ENCODE results near the gene HEXIM1. TPM values are rescaled to one million over a fixed set of nuclear protein-coding genes. Genes with fewer than 3 reads are reported as not detected.

HEXIM1 gene
- total RNA-seq, 2 experiments from 2014 or later: 50.5 to 50.9 TPM

DNA sequence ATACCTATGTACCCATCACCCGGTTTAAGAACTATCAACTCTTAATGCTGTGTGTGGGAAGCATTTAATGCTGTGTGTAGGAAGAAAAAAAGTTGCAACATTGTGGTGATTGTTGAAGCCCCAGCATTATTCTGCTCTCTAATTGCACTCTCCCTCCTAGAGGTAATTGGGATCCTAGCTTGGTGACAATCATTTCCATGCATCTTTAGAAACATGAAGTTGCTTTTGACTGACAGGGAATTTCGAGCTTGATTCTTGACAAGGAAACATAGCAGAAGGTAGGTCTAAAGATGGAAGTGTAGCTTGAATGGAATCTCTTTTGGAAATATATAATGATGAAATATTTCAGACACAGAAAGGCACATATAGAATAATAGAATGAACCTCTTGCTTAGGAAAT lies 40.7 kb downstream of the HEXIM1 start:
- ChIA-PET POLR2A (interaction anchor here (1.1 kb wide), 1 partner anchor 32 kb away, joined by 3 read pairs; no protein-coding TSS in a partner anchor), CTCF (interaction anchor here (1.8 to 2.3 kb wide), 3 partner anchors 9 to 88 kb away, joined by 6 to 9 read pairs (median 8); partner anchors contain the start of gene ACBD4)
- no peak for DNase-seq
- Histone ChIP-seq H3K27me3 (ENCODE audit: control insufficient read depth in 1 of 2, insufficient read depth in 2 of 2, low read length in 2 of 2) (no peaks in the 10 kb centered on the region), H3K4me1 (ENCODE audit: insufficient read depth, low read length) (no peaks in the 10 kb centered on the region), H3K4me3 (ENCODE audit: low read length) (no peak overlapping the region), H3K9me3 (ENCODE audit: control insufficient read depth in 1 of 2, insufficient read depth in 1 of 2, low read length in 2 of 2) (no peaks in the 10 kb centered on the region), H3K27ac (ENCODE audit: low read depth in 1 of 2, low read length in 2 of 2) (no peak overlapping the region), H3K36me3 (ENCODE audit: insufficient read depth, low read length) (no peaks in the 10 kb centered on the region)
- intact Hi-C loops (cut with DNase I, micrococcal nuclease): no loop called here
- Mint-ChIP-seq H3K9me3 (no peaks in the 10 kb centered on the region), H3K27ac (no peak overlapping the region), H3K4me1 (ENCODE audit: low read depth) (no peaks in the 10 kb centered on the region), H3K36me3 (ENCODE audit: low read depth) (no peaks in the 10 kb centered on the region), H3K27me3 (no peaks in the 10 kb centered on the region), H3K4me3 (no peak overlapping the region)
- ATAC-seq (ENCODE audit: poor library complexity): no peak
- TF ChIP-seq CTCF (IDR thresholded peaks at IDR 0.05): no peak

GRCh38 chr17:45190503-45191255 lies 42.4 kb downstream of the HEXIM1 start:
- no peaks in the 10 kb centered on the region for H3K4me1 Mint-ChIP-seq (ENCODE audit: low read depth)
- intact Hi-C loops (cut with DNase I, micrococcal nuclease): loop anchor here (10.0 kb wide), 2 partner anchors 266 to 276 kb away; partner anchors contain the start of gene GFAP (in 1 of the 2)
- no peaks in the 10 kb centered on the region for H3K9me3 ChIP-seq (ENCODE audit: control insufficient read depth in 1 of 2, insufficient read depth in 1 of 2, low read length in 2 of 2)
- H3K4me3 ChIP-seq (ENCODE audit: low read length): no peak overlapping the region
- no peak for DNase-seq
- no peak overlapping the region for H3K27ac ChIP-seq (ENCODE audit: low read depth in 1 of 2, low read length in 2 of 2)
- H3K4me1 ChIP-seq (ENCODE audit: insufficient read depth, low read length): no peaks in the 10 kb centered on the region
- H3K27me3 Mint-ChIP-seq: no peaks in the 10 kb centered on the region
- no peaks in the 10 kb centered on the region for H3K36me3 ChIP-seq (ENCODE audit: insufficient read depth, low read length)
- no peak for TF ChIP-seq CTCF (IDR thresholded peaks at IDR 0.05)
- no peak overlapping the region for H3K27ac Mint-ChIP-seq
- H3K27me3 ChIP-seq (ENCODE audit: control insufficient read depth in 1 of 2, insufficient read depth in 2 of 2, low read length in 2 of 2): no peaks in the 10 kb centered on the region
- POLR2A ChIA-PET: no interaction called here
- no peak overlapping the region for H3K4me3 Mint-ChIP-seq
- no peak for ATAC-seq (ENCODE audit: poor library complexity)
- no peaks in the 10 kb centered on the region for H3K9me3 Mint-ChIP-seq
- CTCF ChIA-PET: interaction anchor here (0.6 to 2.3 kb wide), 3 partner anchors 36 to 86 kb away, joined by 3 to 9 read pairs (median 6); partner anchors contain the start of gene ACBD4
- no peaks in the 10 kb centered on the region for H3K36me3 Mint-ChIP-seq (ENCODE audit: low read depth)

DNA sequence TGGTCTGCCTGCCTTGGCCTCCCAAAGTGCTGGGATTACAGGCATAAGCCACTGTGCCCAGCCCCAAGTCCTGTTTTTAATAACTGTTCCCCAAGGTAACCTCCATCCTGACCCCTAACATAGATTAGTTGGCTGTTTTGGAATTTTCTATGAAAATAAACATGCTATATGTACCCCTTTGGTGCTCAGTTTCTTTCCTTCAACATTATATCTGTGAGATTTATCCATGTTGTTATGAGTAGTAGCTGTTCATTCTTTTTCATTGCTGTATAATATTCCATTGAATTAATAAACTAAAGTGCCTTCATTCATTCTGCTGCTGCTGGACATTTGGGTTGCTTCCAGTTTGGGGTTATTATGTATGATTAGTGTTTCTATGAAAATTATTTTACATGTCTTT lies 47.1 kb downstream of the HEXIM1 start:
- no peak for TF ChIP-seq CTCF (IDR thresholded peaks at IDR 0.05)
- CTCF ChIA-PET: interaction anchor here (0.6 to 6.4 kb wide), 4 partner anchors 45 to 1404 kb away, joined by 3 to 79 read pairs (median 7); partner anchors contain the start of genes ACBD4 and HEXIM1
- no peaks in the 10 kb centered on the region for H3K36me3 Mint-ChIP-seq (ENCODE audit: low read depth)
- no peaks in the 10 kb centered on the region for H3K27me3 Mint-ChIP-seq
- Histone ChIP-seq H3K27me3 (ENCODE audit: control insufficient read depth in 1 of 2, insufficient read depth in 2 of 2, low read length in 2 of 2) (no peaks in the 10 kb centered on the region), H3K9me3 (ENCODE audit: control insufficient read depth in 1 of 2, insufficient read depth in 1 of 2, low read length in 2 of 2) (no peaks in the 10 kb centered on the region), H3K27ac (ENCODE audit: low read depth in 1 of 2, low read length in 2 of 2) (no peak overlapping the region), H3K4me1 (ENCODE audit: insufficient read depth, low read length) (peaks cover 8% of the 10 kb centered on the region), H3K4me3 (ENCODE audit: low read length) (no peak overlapping the region), H3K36me3 (ENCODE audit: insufficient read depth, low read length) (no peaks in the 10 kb centered on the region)
- peaks cover 3% of the 10 kb centered on the region for H3K4me1 Mint-ChIP-seq (ENCODE audit: low read depth)
- no peak overlapping the region for H3K27ac Mint-ChIP-seq
- DNase-seq (no peak), ATAC-seq (ENCODE audit: poor library complexity) (no peak)
- no peak overlapping the region for H3K4me3 Mint-ChIP-seq
- intact Hi-C loops (cut with DNase I, micrococcal nuclease): loop anchor here (5.0 to 10.0 kb wide), 4 partner anchors 33 to 418 kb away; partner anchors contain the start of genes GFAP (in 1 of the 2) and HEXIM2 (in 1 of the 2)
- POLR2A ChIA-PET: interaction anchor here (1.3 to 1.7 kb wide), 3 partner anchors 44 to 60 kb away, joined by 5 read pairs; partner anchors contain the start of genes ACBD4 and HEXIM1
- H3K9me3 Mint-ChIP-seq: no peaks in the 10 kb centered on the region

Data from CD4-positive, alpha-beta T cell (primary cell).